ENCODE measurements around the gene EEIG2. TPM values are rescaled to one million over a fixed set of nuclear protein-coding genes. Genes with fewer than 3 reads are reported as not detected.
A peak's percentile ranks its signal among the peaks of the same experiment; 100 is the strongest.
"Not testable (repeated sequence)": the region's sequence is repeated elsewhere in the genome, so short reads cannot be mapped to it uniquely, and the experiment has no call there.

EEIG2 gene
- 22.2 TPM for total RNA-seq

DNA sequence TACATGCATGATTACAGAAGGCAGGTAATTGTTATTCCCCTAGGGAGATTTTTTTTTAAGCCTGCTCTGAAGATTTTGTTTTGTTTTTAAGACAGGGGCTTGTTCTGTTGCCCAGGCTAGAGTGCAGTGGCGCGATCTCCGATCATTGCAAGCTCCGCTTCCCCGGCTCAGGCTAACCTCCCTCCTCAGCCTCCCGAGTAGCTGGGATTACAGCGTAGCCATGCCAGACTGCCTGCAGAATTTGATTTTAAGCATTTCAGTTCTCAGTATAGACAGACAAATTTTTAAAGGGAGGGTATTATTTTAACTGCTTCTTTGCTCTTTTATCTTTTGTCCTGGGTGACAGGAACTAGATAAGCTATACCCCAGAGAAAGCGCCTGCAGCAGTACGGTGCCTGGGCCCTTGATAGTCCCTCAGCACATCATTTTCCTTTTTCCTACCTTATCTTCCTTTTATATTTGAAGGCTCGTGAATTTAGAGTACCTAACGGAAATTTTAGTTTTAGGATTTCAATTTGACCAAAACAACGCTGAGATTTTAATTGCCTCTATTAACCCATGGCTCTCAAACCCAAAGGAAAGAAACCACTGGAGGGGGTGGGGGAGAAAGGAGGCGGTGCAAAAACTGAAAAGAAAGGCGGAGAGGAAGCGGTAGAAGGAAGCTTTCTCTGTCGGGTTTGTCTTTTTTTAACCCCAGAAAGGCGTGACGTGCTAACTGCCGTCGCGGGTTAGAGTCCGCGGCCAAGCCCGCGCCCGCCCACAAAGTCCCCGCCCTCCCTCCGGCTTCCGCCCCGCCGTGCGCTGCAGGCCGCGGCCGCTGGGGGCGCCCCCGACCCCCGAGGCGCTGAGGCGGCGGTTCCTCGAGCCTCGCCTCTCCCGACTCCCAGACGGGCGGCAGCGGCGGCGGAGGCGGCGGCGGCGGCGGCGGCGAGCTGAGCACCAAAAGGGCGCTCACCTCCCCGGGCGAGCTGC, at the start of gene EEIG2:
EEIG2 (plus strand) TSS at position 886 of the 972 bp plus-strand sequence. CDS start 329 bp downstream, outside the sequence.
- DNase-seq, result peak; percentile 92

DNA sequence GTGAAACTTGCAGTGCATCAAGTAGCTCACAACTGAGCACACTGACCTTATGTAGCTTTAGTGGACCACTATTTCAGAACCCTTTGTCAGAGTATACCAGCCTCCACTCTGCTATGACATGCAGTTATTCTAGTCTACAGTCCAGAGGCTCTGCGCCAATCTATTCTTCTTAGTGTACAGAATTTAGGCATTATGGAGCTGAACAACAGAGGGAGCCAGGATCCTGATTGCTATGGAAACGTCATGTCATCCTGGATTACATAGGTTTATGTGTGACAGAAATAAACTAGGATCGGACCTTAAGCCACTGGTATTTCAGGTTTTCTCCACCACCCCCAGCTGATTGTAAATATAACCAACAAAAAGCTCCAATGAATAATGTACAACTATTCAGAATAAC, 48.1 kb upstream of the EEIG2 start:
- DNase-seq, result no peak

DNA sequence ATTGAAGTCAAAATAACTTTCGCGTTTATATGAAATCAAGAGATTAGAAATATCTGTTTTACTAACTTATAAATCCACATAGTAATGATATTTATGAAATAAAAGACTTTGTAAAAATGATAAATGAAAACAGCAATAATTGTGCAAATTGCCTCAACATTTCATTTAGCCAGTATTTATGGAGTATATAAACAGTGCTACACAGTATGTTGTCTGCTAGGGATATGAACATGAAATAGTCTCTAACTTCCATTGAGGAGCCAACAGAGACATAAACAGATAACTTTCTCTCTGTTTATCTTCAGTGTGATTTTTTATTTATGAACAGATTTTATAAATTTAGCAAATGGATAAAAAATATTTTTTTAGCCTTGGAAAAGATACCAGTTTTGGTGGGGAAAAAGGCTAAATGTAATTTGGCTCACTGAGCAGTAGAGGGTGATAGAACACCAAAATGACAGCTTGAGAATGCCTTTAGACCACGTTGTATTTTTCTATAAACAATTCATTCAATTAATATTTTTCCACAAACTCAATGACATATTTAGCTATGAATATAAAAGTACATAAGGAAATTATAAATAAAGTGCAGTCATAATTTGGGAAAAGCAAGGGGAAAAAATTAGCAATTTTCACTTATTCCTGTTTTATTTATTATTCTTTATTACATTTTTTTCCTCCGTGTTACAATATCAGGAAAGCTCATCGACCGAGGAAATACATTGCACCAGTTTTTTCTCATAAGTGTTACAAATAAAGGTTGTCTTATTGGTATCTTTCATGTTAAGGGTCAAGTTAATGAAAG, 47.5 kb upstream of the EEIG2 start:
- peak; percentile 26 for DNase-seq

DNA sequence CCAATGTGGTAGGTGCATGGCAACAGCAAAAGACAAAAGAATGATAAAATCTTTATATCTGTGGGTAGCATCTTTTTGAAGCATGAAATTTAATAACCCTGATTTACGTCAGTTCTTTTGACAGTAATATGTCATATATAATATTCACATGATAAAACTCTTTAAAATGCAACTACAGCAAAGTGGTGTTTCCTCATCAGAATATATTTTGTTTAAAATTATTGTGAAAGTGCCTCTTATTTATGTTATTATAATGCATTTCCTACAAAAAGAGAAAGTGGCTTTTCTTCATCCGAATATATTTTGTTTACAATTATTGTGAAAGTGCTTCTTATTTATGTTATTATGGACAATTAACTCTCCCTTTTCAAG, 46.9 kb upstream of the EEIG2 start:
- DNase-seq, result no peak

DNA sequence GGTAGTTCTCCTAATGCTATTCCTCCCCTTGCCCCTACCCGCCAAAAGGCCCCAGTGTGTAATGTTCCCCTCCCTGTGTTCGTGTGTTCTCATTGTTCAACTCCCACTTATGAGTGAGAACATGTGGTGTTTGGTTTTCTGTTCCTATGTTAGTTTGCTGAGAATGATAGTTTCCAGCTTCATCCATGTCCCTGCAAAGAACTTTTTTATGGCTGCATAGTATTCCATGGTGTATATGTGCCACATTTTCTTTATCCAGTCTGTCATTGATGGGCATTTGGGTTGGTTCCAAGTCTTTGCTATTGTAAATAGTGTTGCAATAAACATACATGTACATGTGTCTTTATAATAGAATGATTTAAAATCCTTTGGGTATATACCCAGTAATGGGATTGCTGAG, 46.0 kb upstream of the EEIG2 start:
- not testable (repeated sequence) for DNase-seq

DNA sequence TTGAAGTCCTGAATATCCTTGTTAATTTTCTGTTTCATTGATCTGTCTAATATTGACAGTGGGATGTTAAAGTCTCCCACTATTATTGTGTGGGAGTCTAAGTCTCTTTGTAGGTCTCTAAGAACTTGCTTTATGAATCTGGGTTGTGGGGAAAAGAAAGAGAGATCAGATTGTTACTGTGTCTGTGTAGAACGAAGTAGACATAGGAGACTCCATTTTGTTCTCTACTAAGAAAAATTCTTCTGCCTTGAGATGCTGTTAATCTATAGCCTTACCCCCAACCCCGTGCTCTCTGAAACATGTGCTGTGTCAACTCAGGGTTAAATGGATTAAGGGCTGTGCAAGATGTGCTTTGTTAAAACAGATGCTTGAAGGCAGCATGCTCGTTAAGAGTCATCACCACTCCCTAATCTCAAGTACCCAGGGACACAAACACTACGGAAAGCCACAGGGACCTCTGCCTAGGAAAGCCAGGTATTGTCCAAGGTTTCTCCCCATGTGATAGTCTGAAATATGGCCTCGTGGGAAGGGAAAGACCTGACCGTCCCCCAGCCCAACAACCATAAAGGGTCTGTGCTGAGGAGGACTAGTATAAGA, 42.5 kb upstream of the EEIG2 start:
- not testable (repeated sequence) for DNase-seq

DNA sequence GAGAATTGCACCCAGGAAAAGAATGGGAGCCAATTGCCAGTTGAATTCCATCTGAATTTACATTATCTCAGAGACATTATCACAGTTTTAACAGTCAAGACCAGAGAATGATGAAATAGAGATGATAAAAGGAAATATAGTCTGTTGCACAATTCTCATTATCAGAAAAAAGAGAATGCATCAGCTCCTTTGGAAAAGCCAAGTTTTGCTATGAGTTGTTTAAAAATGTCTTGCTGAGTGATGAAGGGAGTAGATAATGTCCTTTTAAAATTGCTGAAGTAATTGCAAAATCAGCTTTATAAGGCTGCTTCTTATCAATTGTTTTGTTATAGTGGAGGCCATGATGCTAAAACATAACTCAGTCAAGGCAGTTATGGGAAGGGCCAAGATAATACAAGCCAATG, 37.9 kb upstream of the EEIG2 start:
- no peak for DNase-seq

DNA sequence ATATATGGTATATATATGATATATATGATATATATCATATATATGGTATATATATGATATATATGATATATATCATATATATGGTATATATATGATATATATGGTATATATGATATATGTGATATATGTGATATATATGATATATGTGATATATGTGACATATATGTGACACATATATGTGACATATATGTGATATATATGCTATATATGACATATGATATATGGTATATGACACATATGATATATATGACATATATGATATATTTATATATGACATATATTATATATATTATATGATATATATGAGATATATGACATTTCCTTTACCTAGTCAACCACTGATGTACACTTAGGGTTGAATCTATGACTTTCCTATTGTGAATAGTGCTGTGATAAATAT, 36.1 kb upstream of the EEIG2 start:
- DNase-seq, result no peak

DNA sequence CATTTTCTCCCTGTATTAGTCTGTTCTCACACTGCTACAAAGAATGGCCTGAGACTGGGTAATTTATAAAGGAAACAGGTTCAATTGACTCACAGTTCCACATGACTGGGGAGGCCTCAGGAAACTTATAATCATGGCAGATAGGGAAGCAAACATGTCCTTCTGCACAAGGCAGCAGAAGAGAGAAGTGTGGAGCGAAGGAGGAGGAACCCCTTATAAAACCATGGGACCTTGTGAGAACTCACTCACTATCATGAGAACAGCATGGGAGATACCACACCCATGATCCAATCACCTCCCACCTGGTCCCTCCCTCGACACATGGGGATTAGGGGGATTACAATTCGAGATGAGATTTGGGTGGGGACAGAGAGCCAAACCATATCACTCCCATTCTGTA, 35.2 kb upstream of the EEIG2 start:
- no peak for DNase-seq

DNA sequence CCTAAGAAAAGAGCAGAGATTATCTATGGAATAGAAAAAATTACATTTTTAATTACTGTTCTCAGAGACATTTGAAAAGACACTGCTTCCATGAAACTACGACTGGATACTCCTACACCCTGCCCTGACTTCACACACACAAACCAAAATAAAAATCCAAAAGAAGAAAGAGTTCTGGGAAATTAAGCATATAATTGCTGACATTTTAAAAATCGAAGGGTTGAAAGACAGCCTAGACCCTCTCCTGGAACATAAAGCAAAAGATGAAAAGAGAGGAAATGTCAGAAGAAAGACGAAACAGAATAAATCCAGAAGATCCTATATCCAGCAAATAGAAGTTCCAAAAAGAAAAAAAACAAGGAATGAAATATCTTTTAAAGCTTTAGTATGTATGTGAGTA, 32.8 kb upstream of the EEIG2 start:
- DNase-seq, result no peak

DNA sequence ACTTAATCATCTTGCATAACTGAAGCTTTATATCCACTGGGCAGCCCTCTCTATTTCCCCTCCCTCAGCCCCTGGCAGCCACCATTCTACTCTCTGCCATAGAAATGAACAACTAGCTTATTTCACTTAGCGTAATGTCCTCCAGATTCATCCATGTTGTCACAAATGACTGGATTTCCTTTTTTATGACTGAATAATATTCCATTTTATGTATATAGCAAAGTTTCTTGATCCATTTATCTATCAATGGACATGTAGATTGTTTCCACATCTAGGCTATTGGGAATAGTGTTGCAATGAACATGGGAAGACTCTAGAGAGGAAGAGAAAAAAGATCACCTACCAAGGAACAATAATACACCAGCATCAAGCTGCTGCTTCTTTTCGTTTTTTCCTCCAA, 32.1 kb upstream of the EEIG2 start:
- no peak for DNase-seq

DNA sequence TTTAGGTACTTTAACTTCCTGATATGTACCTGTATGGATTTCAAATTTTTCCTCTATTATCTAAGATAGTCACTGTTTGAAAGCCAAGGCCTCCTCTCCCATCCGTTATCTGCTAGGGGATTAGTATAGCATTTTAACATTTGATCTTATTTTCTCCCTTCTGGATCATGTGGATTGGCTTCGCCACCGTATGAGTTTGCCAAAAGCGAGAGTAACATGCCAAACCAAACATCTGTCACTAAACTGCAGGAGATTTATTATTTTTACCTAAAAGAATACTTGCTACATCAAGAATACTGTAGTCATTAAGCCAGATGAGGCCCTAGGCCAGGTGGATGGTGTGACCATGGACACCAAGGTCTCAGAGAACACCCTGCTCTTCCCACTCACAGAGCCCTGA, 28.5 kb upstream of the EEIG2 start:
- DNase-seq, result no peak

DNA sequence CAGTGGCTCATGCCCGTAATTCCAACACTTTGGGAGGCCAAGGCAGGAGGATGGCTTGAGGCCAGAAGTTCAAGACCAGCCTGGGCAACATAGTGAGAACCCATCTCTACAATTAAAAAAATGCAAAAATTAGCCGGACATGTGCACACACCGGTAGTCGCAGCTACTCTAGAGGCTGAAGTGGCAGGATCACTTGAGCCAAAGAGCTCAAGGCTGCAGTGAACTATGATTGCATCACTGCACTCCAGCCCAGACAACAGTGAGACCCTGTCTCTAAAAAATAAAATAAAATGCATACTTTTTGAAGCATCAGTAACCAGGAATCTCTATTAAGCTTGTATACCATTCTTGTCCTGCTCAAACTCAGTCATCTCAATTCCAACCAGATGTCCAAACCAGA, 27.2 kb upstream of the EEIG2 start:
- no peak for DNase-seq

DNA sequence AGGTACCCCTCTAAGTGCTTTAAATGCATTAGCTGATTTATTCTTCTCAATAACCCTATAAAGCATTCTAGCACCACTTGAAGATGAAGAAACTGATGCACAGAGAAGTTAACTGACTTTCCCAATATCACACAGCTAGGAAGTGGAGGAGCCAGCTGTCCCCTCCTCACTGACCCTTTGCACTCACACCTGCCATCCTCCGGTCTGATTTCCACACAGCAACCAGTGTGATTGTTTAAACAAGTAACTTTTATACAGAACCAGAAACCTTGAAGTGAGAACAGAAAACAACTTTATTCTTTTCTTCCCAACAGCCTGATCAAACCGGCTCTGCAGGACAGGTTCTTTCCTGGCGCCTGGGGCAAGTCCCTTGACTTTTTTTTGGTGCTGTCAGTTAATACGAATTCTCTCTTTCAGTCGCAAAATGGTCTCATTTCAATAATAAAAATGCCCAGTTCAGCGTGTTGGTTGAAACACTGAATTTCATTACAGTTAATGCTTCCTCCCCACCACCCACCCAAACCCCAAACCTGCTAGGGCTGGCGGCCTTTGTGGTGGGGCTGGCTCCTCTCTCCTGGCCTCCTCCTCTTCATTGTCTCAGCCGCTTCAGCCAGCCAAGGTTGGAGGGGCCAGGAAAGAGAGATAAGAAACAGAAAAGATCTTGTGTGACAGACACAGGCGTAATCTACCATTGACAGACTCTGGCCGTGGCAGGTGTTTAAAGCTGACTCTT, 26.4 kb upstream of the EEIG2 start:
- no peak for DNase-seq

DNA sequence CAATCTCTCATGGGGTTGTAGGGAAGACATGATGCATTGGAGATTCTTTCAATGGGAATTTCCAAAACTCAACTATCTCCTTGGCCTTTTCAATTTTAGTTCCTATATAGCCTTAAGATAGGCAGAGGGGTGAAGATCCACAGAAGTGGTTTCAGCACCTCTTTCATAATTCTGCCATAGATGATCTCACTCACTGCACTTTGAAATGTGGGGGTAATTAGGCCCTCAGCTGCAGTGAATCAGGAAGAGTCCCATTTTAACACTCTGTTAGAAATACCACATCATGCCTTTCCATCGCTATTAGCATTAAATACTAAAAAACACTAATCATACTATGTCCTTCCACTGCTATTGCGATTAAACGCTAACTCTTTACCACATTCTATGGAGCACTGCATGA, 25.1 kb upstream of the EEIG2 start:
- DNase-seq, result no peak

DNA sequence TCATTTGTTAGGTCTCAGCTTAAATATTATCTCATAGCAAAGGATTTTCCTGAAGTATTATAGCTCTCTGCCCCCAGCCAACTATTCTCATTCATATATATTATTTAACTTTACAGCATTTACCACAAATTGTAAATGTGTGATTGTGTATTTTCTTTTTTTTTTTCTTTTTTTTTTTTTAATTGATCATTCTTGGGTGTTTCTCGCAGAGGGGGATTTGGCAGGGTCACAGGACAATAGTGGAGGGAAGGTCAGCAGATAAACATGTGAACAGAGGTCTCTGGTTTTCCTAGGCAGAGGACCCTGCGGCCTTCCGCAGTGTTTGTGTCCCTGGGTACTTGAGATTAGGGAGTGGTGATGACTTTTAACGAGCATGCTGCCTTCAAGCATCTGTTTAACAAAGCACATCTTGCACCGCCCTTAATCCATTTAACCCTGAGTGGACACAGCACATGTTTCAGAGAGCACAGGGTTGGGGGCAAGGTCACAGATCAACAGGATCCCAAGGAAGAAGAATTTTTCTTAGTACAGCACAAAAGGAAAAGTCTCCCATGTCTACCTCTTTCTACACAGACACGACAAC, 24.5 kb upstream of the EEIG2 start:
- DNase-seq, result not testable (repeated sequence)

DNA sequence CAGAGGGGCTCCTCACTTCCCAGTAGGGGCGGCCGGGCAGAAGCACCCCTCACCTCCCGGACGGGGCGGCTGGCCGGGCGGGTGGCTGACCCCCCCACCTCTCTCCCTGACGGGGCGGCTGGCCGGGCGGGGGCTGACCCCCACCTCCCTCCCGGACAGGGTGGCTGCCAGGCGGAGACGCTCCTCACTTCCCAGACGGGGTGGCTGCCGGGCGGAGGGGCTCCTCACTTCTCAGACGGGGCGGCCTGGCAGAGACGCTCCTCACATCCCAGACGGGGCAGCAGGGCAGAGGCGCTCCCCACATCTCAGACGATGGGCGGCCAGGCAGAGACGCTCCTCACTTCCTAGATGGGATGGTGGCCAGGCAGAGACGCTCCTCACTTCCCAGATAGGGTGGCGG, 23.9 kb upstream of the EEIG2 start:
- DNase-seq, result not testable (repeated sequence)

DNA sequence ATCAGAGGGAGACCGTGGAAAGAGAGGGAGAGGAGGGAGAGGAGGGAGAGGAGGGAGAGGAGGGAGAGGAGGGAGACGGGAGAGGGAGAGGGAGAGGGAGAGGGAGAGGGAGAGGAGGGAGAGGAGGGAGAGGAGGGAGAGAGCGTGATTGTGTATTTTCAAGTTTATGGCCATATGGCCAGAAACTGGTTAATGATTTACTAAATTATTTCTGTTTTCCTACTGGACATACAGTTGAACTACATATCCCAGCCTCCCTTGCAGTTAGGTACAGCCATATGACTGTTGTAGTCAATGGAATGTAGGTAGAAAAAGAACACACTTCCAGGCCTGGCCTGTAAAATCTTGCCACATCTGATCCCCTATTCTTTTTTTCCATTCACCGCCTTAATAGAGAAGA, 23.1 kb upstream of the EEIG2 start:
- not testable (repeated sequence) for DNase-seq

DNA sequence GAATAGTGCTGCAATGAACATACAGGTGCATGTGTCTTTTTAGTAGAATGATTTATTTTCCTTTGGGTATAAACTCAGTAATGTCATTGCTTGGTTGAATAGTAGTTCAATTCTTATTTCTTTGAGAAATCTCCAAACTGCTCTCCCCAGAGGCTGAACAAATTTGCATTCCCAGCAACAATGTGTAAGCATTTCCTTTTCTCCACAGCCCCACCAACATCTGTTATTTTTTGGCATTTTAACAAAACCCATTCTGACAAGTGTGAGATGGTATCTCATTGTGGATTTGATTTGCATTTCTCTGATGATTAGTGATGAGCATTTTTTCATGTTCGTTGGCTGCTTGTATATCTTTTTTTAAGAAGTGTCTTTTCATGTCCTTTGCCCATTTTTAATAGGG, 21.9 kb upstream of the EEIG2 start:
- peak; percentile 24 for DNase-seq

DNA sequence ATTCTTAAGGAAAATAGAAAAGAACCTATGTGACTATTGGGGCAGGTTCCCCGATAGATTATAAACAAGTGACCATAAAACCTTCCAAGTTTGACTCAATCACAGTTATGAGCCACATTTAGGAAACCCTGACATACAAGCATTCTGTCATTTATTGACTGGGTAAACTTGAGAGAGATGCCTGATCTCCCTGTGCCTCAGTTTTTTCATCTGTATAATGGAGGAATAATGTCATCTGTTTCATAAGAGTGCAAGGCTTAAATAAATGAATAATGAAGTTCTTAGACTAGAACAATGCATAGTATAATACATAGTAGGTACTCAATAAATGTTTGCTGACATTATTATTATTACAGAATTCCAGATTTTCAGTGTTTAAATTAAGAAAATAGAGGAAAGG, 18.9 kb upstream of the EEIG2 start:
- no peak for DNase-seq

DNA sequence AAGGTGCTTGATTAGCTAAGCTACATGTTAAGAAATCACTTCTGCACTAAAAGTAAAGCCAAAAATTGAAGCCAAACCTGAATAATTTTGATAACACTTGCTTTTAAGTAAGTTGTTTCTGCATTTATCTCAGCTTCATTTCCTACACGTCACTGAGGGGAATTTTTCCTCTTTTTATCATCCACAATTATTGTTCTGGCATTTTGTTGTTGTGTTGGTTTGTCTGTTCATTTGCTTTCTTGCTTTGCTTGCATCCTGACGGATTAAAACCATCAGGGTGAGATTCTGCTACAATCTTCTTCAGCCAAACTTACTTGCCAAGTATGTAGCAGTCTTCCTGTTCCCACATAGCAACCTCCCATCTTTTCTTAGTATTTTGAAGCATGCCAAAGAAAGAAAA, 18.0 kb upstream of the EEIG2 start:
- DNase-seq, result no peak

DNA sequence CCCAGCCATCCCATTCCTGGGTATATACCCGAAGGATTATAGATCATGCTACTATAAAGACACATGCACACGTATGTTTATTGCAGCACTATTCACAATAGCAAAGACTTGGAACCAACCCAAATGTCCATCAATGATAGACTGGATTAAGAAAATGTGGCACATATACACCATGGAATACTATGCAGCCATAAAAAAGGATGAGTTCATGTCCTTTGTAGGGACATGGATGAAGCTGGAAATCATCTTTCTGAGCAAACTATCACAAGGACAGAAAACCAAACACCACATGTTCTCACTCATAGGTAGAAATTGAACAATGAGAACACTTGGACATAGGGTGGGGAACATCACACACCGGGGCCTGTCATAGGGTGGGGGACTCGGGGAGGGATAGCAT, 12.4 kb upstream of the EEIG2 start:
- DNase-seq, result not testable (repeated sequence)
